ENCODE measurements around the gene CPNE4. TPM values are rescaled to one million over a fixed set of nuclear protein-coding genes. Genes with fewer than 3 reads are reported as not detected.

The CPNE4 gene
- total RNA-seq, 1 experiment from 2014 or later: 5.7 TPM

DNA sequence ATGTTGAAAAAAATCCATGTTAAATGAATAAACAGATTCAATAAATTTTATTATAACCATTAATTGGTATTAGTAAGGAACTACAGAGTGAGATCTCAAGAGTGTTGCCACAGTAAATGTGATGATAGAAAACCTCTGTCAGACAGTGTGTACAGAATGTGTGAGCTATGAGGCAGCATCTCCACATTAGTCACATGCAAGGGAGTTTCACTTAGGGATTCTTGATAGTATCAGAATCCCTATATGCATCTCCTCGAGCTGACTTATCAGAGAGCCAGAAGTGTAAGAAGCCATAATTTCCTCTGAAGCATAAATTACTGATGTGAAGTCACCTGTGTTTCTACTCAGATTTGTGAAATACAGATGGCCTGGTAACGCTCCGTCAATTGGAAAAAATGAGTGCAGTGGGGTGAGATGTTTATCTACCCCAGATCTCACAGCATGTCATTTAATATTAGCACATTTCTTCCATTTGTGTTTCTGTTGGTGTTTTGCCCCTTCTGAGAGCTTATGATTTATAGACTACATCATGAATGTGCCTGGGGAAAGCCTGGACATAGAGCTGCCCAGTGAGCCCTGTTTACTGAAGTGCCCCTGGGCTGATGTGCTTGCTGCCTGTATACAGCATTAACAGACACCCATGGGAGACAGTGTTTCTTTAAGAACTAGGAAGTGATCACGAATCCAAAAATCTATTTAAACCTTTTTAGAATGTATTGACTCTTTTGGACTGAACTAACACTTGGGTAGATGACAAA, 262.4 kb downstream of the CPNE4 start:
- ChIA-PET CTCF (interaction anchor here (0.6 kb wide), 1 partner anchor 24 kb away, joined by 3 read pairs; no protein-coding TSS in a partner anchor), POLR2A (ENCODE audit: low non-redundant PET) (no interaction called here)
- no peak overlapping the region for H3K4me3 ChIP-seq (ENCODE audit: low read depth, low read length, poor library complexity, severe bottlenecking)
- no peak overlapping the region for H3K27ac ChIP-seq (ENCODE audit: low read depth, low read length, poor library complexity, severe bottlenecking)
- DNase-seq (ENCODE audit: low spot score): no peak
- H3K27me3 ChIP-seq (replicated peaks; ENCODE audit: insufficient read depth, low read depth, low read length, poor library complexity): no peaks in the 10 kb centered on the region
- intact Hi-C loops (cut with micrococcal nuclease; ENCODE audit: unreplicated experiment): no loop called here
- no TSS peak for BruUV-seq (replicated peaks)
- no peaks in the 10 kb centered on the region for H3K36me3 ChIP-seq (ENCODE audit: insufficient read depth, low read length, poor library complexity, severe bottlenecking)
- TF ChIP-seq, protein P1, sequence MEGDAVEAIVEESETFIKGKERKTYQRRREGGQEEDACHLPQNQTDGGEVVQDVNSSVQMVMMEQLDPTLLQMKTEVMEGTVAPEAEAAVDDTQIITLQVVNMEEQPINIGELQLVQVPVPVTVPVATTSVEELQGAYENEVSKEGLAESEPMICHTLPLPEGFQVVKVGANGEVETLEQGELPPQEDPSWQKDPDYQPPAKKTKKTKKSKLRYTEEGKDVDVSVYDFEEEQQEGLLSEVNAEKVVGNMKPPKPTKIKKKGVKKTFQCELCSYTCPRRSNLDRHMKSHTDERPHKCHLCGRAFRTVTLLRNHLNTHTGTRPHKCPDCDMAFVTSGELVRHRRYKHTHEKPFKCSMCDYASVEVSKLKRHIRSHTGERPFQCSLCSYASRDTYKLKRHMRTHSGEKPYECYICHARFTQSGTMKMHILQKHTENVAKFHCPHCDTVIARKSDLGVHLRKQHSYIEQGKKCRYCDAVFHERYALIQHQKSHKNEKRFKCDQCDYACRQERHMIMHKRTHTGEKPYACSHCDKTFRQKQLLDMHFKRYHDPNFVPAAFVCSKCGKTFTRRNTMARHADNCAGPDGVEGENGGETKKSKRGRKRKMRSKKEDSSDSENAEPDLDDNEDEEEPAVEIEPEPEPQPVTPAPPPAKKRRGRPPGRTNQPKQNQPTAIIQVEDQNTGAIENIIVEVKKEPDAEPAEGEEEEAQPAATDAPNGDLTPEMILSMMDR (conservative IDR thresholded peaks at IDR 0.05; ENCODE audit: low read depth, low read length): no peak
- TF ChIP-seq EZH2 (IDR thresholded peaks at IDR 0.05; ENCODE audit: borderline replicate concordance, low read depth, low read length, poor library complexity, severe bottlenecking): no peak
- no peaks in the 10 kb centered on the region for H3K9me3 ChIP-seq (ENCODE audit: low read depth, low read length, poor library complexity, severe bottlenecking)
- H3K4me1 ChIP-seq (ENCODE audit: insufficient read depth, low read length, poor library complexity, severe bottlenecking): no peaks in the 10 kb centered on the region

GRCh38 chr3:131762981-131763564, 271.7 kb downstream of the CPNE4 start:
- no peak overlapping the region for H3K27ac ChIP-seq (ENCODE audit: low read depth, low read length, poor library complexity, severe bottlenecking)
- intact Hi-C loops (cut with micrococcal nuclease; ENCODE audit: unreplicated experiment): no loop called here
- H3K4me3 ChIP-seq (ENCODE audit: low read depth, low read length, poor library complexity, severe bottlenecking): no peak overlapping the region
- no peak for TF ChIP-seq EZH2 (IDR thresholded peaks at IDR 0.05; ENCODE audit: borderline replicate concordance, low read depth, low read length, poor library complexity, severe bottlenecking)
- TF ChIP-seq, protein P1 (conservative IDR thresholded peaks at IDR 0.05; ENCODE audit: low read depth, low read length): no peak
- BruUV-seq (replicated peaks): no TSS peak
- no peaks in the 10 kb centered on the region for H3K27me3 ChIP-seq (replicated peaks; ENCODE audit: insufficient read depth, low read depth, low read length, poor library complexity)
- no peaks in the 10 kb centered on the region for H3K9me3 ChIP-seq (ENCODE audit: low read depth, low read length, poor library complexity, severe bottlenecking)
- POLR2A ChIA-PET (ENCODE audit: low non-redundant PET): interaction anchor here (0.6 kb wide), 1 partner anchor 65 kb away, joined by 5 read pairs; no protein-coding TSS in a partner anchor
- peaks cover 11% of the 10 kb centered on the region for H3K4me1 ChIP-seq (ENCODE audit: insufficient read depth, low read length, poor library complexity, severe bottlenecking)
- CTCF ChIA-PET: no interaction called here
- H3K36me3 ChIP-seq (ENCODE audit: insufficient read depth, low read length, poor library complexity, severe bottlenecking): no peaks in the 10 kb centered on the region
- peak; percentile 30 for DNase-seq (ENCODE audit: low spot score)

GRCh38 chr3:131756405-131756804, 278.4 kb downstream of the CPNE4 start:
- ChIA-PET POLR2A (ENCODE audit: low non-redundant PET) (no interaction called here), CTCF (no interaction called here)
- peaks cover 21% of the 10 kb centered on the region for H3K27me3 ChIP-seq (replicated peaks; ENCODE audit: insufficient read depth, low read depth, low read length, poor library complexity)
- BruUV-seq (replicated peaks): no TSS peak
- no peaks in the 10 kb centered on the region for H3K4me1 ChIP-seq (ENCODE audit: insufficient read depth, low read length, poor library complexity, severe bottlenecking)
- no peaks in the 10 kb centered on the region for H3K9me3 ChIP-seq (ENCODE audit: low read depth, low read length, poor library complexity, severe bottlenecking)
- intact Hi-C loops (cut with micrococcal nuclease; ENCODE audit: unreplicated experiment): no loop called here
- DNase-seq (ENCODE audit: low spot score): peak; percentile 6
- H3K36me3 ChIP-seq (ENCODE audit: insufficient read depth, low read length, poor library complexity, severe bottlenecking): no peaks in the 10 kb centered on the region
- H3K27ac ChIP-seq (ENCODE audit: low read depth, low read length, poor library complexity, severe bottlenecking): no peak overlapping the region
- H3K4me3 ChIP-seq (ENCODE audit: low read depth, low read length, poor library complexity, severe bottlenecking): no peak overlapping the region
- no peak for TF ChIP-seq EZH2 (IDR thresholded peaks at IDR 0.05; ENCODE audit: borderline replicate concordance, low read depth, low read length, poor library complexity, severe bottlenecking)
- TF ChIP-seq, protein P1 (conservative IDR thresholded peaks at IDR 0.05; ENCODE audit: low read depth, low read length): no peak

All from A673 (cell line).